Pons (tissue), 1 donor: Measurements from ENCODE around the gene ITFG1.

Experiments
- DNase-seq: peaks from one replicate; pipeline ENCODE4 v3.0.0-alpha.2; 2016; ENCODE audit warnings: low spot score

ITFG1 gene

GRCh38 chr16:47323241-47323640 lies 137.6 kb downstream of the ITFG1 start:
- DNase-seq: no peak

- no peak for DNase-seq
These were observed 140.1 kb downstream of the ITFG1 start for GRCh38 chr16:47320546-47321310.

- DNase-seq: no peak
These were observed 143.2 kb downstream of the ITFG1 start for GRCh38 chr16:47317465-47318240.

- peak; percentile 68 for DNase-seq
These were observed 144.3 kb downstream of the ITFG1 start for GRCh38 chr16:47316442-47317015.

GRCh38 chr16:47311738-47312505 lies 148.9 kb downstream of the ITFG1 start:
- DNase-seq: peak; percentile 88

- DNase-seq: no peak
These were observed 150.1 kb downstream of the ITFG1 start for GRCh38 chr16:47310792-47311211.

- no peak for DNase-seq
These were observed 151.1 kb downstream of the ITFG1 start for GRCh38 chr16:47309581-47310312.

- DNase-seq: no peak
These were observed 152.3 kb downstream of the ITFG1 start for GRCh38 chr16:47308601-47309000.

GRCh38 chr16:47304563-47304962 lies 156.3 kb downstream of the ITFG1 start:
- no peak for DNase-seq

- no peak for DNase-seq
These were observed 161.3 kb downstream of the ITFG1 start for GRCh38 chr16:47299587-47299986.

GRCh38 chr16:47284999-47285398 lies 175.9 kb downstream of the ITFG1 start:
- no peak for DNase-seq

- no peak for DNase-seq
These were observed 182.4 kb downstream of the ITFG1 start for GRCh38 chr16:47278306-47278970.

GRCh38 chr16:47276522-47276921 lies 184.3 kb downstream of the ITFG1 start:
- no peak for DNase-seq

GRCh38 chr16:47262938-47263337 lies 197.9 kb downstream of the ITFG1 start:
- no peak for DNase-seq

GRCh38 chr16:47260503-47260902 lies 200.4 kb downstream of the ITFG1 start:
- no peak for DNase-seq

GRCh38 chr16:47258874-47259461 lies 201.9 kb downstream of the ITFG1 start:
- peak; percentile 11 for DNase-seq

GRCh38 chr16:47254756-47255155 lies 206.1 kb downstream of the ITFG1 start:
- DNase-seq: no peak

- DNase-seq: no peak
These were observed 209.9 kb downstream of the ITFG1 start for GRCh38 chr16:47250983-47251382.

GRCh38 chr16:47247690-47248089 lies 213.2 kb downstream of the ITFG1 start:
- DNase-seq: peak; percentile 91

- no peak for DNase-seq
These were observed 216.7 kb downstream of the ITFG1 start for GRCh38 chr16:47244206-47244605.

- no peak for DNase-seq
These were observed 219.8 kb downstream of the ITFG1 start for GRCh38 chr16:47241061-47241460.
